Amniotic stem cell (primary cell): ENCODE measurements around the gene PKNOX1.
A peak's percentile ranks its signal among the peaks of the same experiment; 100 is the strongest.
"Not testable (repeated sequence)": the region's sequence is repeated elsewhere in the genome, so short reads cannot be mapped to it uniquely, and the experiment has no call there.

ENCODE experiments used
- DNase-seq: peaks from one replicate; lab custom pipeline; 2025; lab: John Stamatoyannopoulos, UW

Gene PKNOX1

GRCh38 chr21:42973991-42974831 lies at the start of gene PKNOX1:
Gene PKNOX1 (plus strand): TSS chr21:42974562. CDS start chr21:43004382, 29,820 bp downstream.
- DNase-seq: peak; percentile 99

GRCh38 chr21:42925114-42925926 lies 49.0 kb upstream of the PKNOX1 start, which contains the start of gene ERVH48-1:
Gene ERVH48-1 (minus strand): TSS chr21:42925630. CDS start chr21:42919006, 6,624 bp downstream.
- no peak for DNase-seq

GRCh38 chr21:42927474-42928200 lies 46.7 kb upstream of the PKNOX1 start:
- DNase-seq: not testable (repeated sequence)

GRCh38 chr21:42929969-42930368 lies 44.4 kb upstream of the PKNOX1 start:
- DNase-seq: no peak

GRCh38 chr21:42931560-42932235 lies 42.7 kb upstream of the PKNOX1 start:
- no peak for DNase-seq

- DNase-seq: not testable (repeated sequence)
These were observed 41.8 kb upstream of the PKNOX1 start for GRCh38 chr21:42932378-42933136.

- not testable (repeated sequence) for DNase-seq
These were observed 41.0 kb upstream of the PKNOX1 start for GRCh38 chr21:42933137-42933970.

GRCh38 chr21:42933973-42934372 lies 40.4 kb upstream of the PKNOX1 start:
- not testable (repeated sequence) for DNase-seq

- not testable (repeated sequence) for DNase-seq
These were observed 38.0 kb upstream of the PKNOX1 start for GRCh38 chr21:42936360-42936759.

GRCh38 chr21:42937034-42937940 lies 37.1 kb upstream of the PKNOX1 start:
- DNase-seq: not testable (repeated sequence)

GRCh38 chr21:42937960-42938605 lies 36.3 kb upstream of the PKNOX1 start:
- no peak for DNase-seq

- DNase-seq: not testable (repeated sequence)
These were observed 35.8 kb upstream of the PKNOX1 start for GRCh38 chr21:42938606-42938995.

GRCh38 chr21:42939582-42940413 lies 34.6 kb upstream of the PKNOX1 start:
- DNase-seq: peak; percentile 92

GRCh38 chr21:42941696-42942085 lies 32.7 kb upstream of the PKNOX1 start:
- no peak for DNase-seq

GRCh38 chr21:42942244-42942643 lies 32.1 kb upstream of the PKNOX1 start:
- DNase-seq: no peak

GRCh38 chr21:42949094-42949755 lies 25.1 kb upstream of the PKNOX1 start:
- DNase-seq: not testable (repeated sequence)

- DNase-seq: not testable (repeated sequence)
These were observed 23.2 kb upstream of the PKNOX1 start for GRCh38 chr21:42951193-42951592.
